C4-2B (cell line): ENCODE data around the gene MORF4L2.
A peak's percentile ranks its signal among the peaks of the same experiment; 100 is the strongest.

Source experiments
- H3K27ac ChIP-seq: fragments of 450-650 bp; 2 replicates; pipeline ENCODE4 v1.5.1; 2017
- ZFX ChIP-seq: fragments of 450-650 bp; IDR thresholded peaks from 2 replicates; pipeline ENCODE4 v1.6.1; 2017
- TF ChIP-seq, protein P1 (sequence below): fragments of 450-650 bp; conservative IDR thresholded peaks from 2 replicates; pipeline ENCODE4 v1.5.1; 2017; ENCODE audit warnings: mild to moderate bottlenecking

MORF4L2 gene

DNA sequence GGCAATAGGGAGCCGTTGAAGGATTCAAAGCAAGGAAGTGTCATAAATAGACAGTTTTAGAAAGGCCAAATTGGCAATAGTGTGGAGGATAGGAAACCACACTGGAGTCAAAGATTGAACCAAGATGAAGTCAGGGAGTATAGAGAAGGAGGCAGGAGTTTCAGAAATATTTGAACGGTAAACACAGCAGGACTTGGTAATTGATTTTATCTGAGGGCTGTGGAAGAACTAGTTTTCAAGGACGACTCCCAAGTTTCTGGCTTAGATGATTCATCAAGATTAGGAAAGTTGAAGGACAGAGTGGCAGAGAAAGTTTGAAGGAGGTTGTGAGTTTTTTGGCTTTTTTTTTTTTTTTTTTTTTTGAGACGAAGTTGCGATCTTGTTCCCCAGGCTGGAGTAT, 12.7 kb upstream of the MORF4L2 start:
- TF ChIP-seq, protein P1, sequence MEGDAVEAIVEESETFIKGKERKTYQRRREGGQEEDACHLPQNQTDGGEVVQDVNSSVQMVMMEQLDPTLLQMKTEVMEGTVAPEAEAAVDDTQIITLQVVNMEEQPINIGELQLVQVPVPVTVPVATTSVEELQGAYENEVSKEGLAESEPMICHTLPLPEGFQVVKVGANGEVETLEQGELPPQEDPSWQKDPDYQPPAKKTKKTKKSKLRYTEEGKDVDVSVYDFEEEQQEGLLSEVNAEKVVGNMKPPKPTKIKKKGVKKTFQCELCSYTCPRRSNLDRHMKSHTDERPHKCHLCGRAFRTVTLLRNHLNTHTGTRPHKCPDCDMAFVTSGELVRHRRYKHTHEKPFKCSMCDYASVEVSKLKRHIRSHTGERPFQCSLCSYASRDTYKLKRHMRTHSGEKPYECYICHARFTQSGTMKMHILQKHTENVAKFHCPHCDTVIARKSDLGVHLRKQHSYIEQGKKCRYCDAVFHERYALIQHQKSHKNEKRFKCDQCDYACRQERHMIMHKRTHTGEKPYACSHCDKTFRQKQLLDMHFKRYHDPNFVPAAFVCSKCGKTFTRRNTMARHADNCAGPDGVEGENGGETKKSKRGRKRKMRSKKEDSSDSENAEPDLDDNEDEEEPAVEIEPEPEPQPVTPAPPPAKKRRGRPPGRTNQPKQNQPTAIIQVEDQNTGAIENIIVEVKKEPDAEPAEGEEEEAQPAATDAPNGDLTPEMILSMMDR, result no peak
- no peak for TF ChIP-seq ZFX
- H3K27ac ChIP-seq, result peak overlapping the region; percentile 86

DNA sequence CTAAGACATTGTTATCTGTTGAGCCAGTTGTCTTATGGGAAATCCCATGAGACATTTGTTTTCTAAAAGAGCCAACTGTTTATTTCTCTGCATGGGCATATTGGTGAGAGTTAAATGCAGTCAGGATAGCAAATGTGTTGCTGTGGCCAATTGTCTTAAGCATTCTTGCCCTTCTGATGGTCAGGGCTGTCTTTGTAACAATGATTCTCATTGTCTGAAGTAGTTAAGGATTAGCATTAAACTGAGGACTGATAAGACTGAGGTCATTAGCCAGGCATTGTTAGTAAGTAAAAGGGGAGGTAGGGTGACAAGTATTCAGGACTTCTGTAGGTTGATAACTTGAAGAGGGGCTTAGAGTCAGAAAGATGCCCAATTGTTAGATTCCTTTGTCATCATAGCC, 11.2 kb upstream of the MORF4L2 start:
- TF ChIP-seq, protein P1, result no peak
- no peak for TF ChIP-seq ZFX

DNA sequence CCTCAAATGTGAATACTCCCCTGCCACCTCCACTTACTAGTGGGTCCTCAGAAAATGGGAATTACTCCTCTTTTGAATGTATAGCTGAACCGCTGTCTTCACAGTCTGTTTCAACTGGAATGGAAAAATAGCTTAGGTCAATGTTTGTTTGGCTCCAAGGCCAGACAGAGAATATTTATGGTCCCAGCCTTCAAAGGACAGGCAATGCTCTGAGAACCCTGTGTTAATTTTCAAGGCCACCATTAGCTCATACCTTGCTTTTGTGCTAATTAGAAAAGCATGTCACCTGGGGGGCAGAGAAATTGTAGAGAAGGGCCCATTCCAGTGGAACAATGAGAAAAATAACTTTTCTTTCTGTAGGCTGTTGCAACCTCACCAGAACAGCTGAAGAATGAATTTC, 4.6 kb upstream of the MORF4L2 start:
- H3K27ac ChIP-seq, result no peak overlapping the region
- no peak for TF ChIP-seq ZFX
- TF ChIP-seq, protein P1, result no peak

More for the DNA sequence above, 11.2 kb upstream of the MORF4L2 start:
- no peak overlapping the region for H3K27ac ChIP-seq

DNA sequence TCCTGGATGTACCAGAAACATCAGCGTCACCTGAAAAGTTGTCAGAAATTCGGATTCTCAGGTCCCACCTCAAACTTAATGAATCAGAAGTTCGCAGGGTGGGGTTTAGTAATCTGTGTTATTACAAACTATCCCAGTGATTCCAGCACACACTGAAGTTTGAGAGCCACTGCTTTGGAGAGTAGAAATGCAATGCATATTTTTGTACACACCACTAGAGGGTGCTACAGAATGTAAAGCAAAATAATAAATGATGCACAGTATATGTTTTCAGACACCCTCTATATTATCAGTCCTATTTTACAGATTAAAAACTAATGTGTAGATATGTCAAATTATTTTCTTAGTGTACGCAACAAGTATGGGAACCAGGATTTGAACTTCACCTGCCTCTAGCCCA, 2.4 kb upstream of the MORF4L2 start:
- no peak overlapping the region for H3K27ac ChIP-seq
- no peak for TF ChIP-seq ZFX
- TF ChIP-seq, protein P1, result peak; percentile 68

DNA sequence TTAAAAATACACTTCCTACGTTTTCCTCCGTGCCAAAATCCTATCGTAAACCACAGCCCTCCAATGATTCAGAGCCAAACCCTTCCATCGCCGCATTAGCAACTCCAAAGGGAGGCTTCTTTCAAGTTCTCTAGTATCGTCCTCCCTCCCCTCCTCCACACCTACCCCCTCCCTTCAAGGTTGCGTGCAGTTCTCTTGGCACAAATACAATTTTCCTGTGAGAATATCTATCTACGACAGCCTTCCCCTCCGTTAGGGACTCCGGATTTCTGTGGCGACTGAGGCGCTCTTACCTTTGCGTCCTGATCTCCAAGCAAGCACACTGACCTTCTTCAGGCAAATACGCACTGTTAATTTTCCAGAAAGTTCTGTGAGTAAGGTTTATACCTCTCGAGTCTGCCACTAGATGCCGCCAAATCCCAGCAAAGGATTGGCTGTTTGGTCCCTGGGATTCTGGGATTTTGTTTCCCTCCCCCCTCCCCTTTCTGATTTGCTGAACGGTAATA, 1.2 kb upstream of the MORF4L2 start:
- TF ChIP-seq, protein P1, result peak; percentile 69
- TF ChIP-seq ZFX, result no peak
- H3K27ac ChIP-seq, result peak overlapping the region; percentile 98

DNA sequence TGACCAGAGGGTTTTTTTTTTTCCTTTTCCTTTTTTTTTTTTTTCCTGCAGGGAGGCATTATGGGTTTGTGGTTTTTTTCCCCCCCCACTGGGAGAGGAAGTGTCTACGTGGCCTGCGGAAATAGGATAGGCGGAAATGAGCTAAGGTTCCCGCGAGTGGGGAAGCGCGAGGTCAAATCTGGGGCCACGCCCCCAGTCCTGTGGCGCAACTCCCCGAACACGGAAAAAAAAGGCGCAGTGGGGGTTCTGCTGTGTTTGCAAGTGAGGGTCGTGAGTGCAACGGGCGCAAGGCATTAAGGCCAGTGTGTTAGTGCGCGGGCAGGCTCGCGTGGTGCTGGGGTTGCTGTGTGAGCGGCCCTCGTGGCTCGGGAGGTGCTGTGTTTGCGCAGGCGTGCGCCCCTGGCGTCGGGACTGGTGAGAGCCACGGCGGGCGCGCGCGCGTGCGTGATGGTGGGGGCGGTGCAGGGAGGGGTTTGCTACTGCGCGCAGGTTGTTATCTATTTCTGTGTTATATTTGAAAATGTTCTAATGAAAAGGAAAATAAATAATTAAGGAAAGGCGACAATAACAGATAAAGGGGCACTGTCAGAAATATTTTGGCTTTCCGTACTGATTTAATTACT, 685 bp upstream of the MORF4L2 start:
- H3K27ac ChIP-seq, result peak overlapping the region; percentile 98
- TF ChIP-seq, protein P1, result no peak
- no peak for TF ChIP-seq ZFX

DNA sequence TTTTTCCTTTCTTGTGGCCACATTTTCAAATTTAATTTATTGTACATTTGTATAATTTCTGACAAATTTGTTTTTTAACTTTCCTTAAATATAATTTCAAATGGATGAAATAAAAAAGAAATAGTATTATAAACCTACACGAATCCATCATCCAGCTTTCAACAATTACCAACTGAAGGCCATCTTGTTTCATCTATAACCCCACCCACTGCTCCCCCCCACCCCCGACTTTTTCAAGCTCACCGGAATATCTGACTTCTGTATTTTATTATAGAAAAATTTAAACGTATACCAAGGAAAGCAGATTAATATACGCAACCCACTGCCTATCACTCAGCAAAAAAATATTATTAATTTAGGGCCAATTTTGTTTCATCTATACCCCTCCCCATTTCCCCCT, 1.1 kb downstream of the MORF4L2 start:
- TF ChIP-seq, protein P1, result no peak
- no peak for TF ChIP-seq ZFX
- H3K27ac ChIP-seq, result no peak overlapping the region
